ENCODE data around the gene TOMM6. TPM values are rescaled to one million over a fixed set of nuclear protein-coding genes. Genes with fewer than 3 reads are reported as not detected.

TOMM6 gene
- total and polyA plus RNA-seq, 4 donors, result 48.2 to 123 (median 86.1) TPM

- H3K9me3 ChIP-seq (ENCODE audit: control insufficient read depth in 4 of 4, low read length in 3 of 4), result no peaks in the 10 kb centered on the region
- H3K4me1 ChIP-seq (ENCODE audit: control insufficient read depth in 4 of 4, insufficient read depth in 4 of 4, low read length in 3 of 4), result peaks cover 2 to 9% (median 8%) of the 10 kb centered on the region in 4 donors
- H3K27ac ChIP-seq (ENCODE audit: low read depth in 1 of 2, low read length in 2 of 2), result no peak overlapping the region
- H3K9ac ChIP-seq (ENCODE audit: low read depth in 1 of 2, low read length in 2 of 2), result no peak overlapping the region
- H3K4me3 ChIP-seq (ENCODE audit: low read depth in 1 of 3, low read length in 3 of 3), result no peak overlapping the region
- no peak for TF ChIP-seq EGR1 (IDR thresholded peaks at IDR 0.05; ENCODE audit: low read depth in 2 of 2)
- TF ChIP-seq RAD21 (IDR thresholded peaks at IDR 0.05), result no peak
- TF ChIP-seq JUND (IDR thresholded peaks at IDR 0.05), result no peak
- no peak for TF ChIP-seq NR2F2 (IDR thresholded peaks at IDR 0.05)
- TF ChIP-seq HNF4G (IDR thresholded peaks at IDR 0.05), result no peak
- TF ChIP-seq TAF1 (conservative IDR thresholded peaks at IDR 0.05), result no peak
- TF ChIP-seq MAX (IDR thresholded peaks at IDR 0.05), result no peak
- no peak for TF ChIP-seq SP1 (IDR thresholded peaks at IDR 0.05)
- no peak for TF ChIP-seq FOXA2 (IDR thresholded peaks at IDR 0.05)
- no peak for TF ChIP-seq HNF4A (conservative IDR thresholded peaks at IDR 0.05)
- no peak for TF ChIP-seq ZBTB33 (IDR thresholded peaks at IDR 0.05)
- no peak for TF ChIP-seq CTCF (IDR thresholded peaks at IDR 0.05; ENCODE audit: low read depth, low read length, missing input control)
- no peak for TF ChIP-seq REST (IDR thresholded peaks at IDR 0.05)
- no peak for TF ChIP-seq FOXA1 (IDR thresholded peaks at IDR 0.05)
- TF ChIP-seq YY1 (IDR thresholded peaks at IDR 0.05), result no peak
- no peak for TF ChIP-seq RXRA (IDR thresholded peaks at IDR 0.05)
- TF ChIP-seq ATF3 (IDR thresholded peaks at IDR 0.05), result no peak
- DNase-seq (ENCODE audit: low spot score), result no peak
- H3K36me3 ChIP-seq (ENCODE audit: control insufficient read depth in 4 of 4, insufficient read depth in 3 of 4, low read depth in 1 of 4, low read length in 3 of 4), result peaks cover 11 to 38% (median 22%) of the 10 kb centered on the region in 4 donors
- WGBS, result 93% methylated on average over 3 of the region's 3 CpGs
- no peaks in the 10 kb centered on the region for H3K27me3 ChIP-seq (ENCODE audit: control insufficient read depth in 4 of 4, insufficient read depth in 4 of 4, low read length in 3 of 4)
Observed at GRCh38 chr6:41774841-41775240, 12.7 kb upstream of the TOMM6 start.
